ENCODE results near the gene PPIL1.

GRCh38 chr6:36865835-36866234 is 8.8 kb downstream of the PPIL1 start:
- TF ChIP-seq CTCF (IDR thresholded peaks at IDR 0.05) (no peak), POLR2A (IDR thresholded peaks at IDR 0.05) (no peak)
